ENCODE data around the gene COLEC12.

The COLEC12 gene

DNA sequence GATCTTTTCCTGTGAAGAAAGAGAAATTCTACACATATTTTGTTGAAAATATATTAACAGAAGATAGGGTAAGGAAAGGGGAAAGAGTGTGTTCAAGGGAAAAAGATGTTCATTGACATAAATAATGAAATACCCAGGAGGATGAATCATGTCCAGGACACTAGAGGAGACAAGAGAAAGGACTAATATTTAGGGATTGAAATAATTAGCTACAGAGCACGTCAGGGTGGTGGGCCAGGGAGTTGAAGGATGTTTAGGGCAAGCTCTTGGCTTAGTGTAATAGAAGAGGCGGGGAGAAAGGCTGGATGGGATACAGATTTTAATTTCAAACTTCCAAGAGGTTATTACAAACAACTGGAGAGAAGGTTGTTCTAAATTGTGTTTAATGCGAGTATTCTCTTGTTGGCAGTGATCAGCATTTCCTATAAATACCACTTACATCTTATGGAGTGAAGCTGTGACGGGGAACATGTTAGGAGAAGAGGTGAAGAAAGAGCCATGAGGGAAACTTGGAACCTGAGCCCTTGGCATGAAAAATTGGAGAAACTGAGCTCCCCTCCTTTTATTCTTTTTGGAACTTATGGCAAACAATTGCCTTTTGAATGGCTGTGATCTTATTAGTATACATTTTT, 43.1 kb upstream of the COLEC12 start:
- CTCF ChIA-PET, result no interaction called here
- Histone ChIP-seq H3K4me1 (ENCODE audit: control insufficient read depth, insufficient read depth, low read length) (no peaks in the 10 kb centered on the region), H3K4me3 (ENCODE audit: low read depth, low read length) (no peak overlapping the region), H3K9me3 (ENCODE audit: control insufficient read depth, insufficient read depth, low read depth, low read length) (no peaks in the 10 kb centered on the region), H3K36me3 (ENCODE audit: control insufficient read depth in 2 of 2, insufficient read depth in 1 of 2, low read length in 2 of 2) (no peaks in the 10 kb centered on the region), H3K27ac (ENCODE audit: extremely low read depth, low read depth, low read length) (no peak overlapping the region)
- POLR2A ChIA-PET, result interaction anchor here (1.1 kb wide), 1 partner anchor 54 kb away, joined by 3 read pairs; no protein-coding TSS in a partner anchor
- TF ChIP-seq HOXD13 (CRISPR knock-in tag; IDR thresholded peaks at IDR 0.05; ENCODE audit: borderline replicate concordance) (no peak), ZNF302 (tag by site-specific recombination; IDR thresholded peaks at IDR 0.05; ENCODE audit: low read depth) (no peak), ZNF670 (tag by site-specific recombination; IDR thresholded peaks at IDR 0.05; ENCODE audit: low read depth) (no peak), ZNF155 (tag by site-specific recombination; IDR thresholded peaks at IDR 0.05) (no peak), ZSCAN23 (tag by site-specific recombination; IDR thresholded peaks at IDR 0.05) (no peak), ZSCAN30 (tag by site-specific recombination; IDR thresholded peaks at IDR 0.05) (no peak)
- TF ChIP-seq, protein P1, sequence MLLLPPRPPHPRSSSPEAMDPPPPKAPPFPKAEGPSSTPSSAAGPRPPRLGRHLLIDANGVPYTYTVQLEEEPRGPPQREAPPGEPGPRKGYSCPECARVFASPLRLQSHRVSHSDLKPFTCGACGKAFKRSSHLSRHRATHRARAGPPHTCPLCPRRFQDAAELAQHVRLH (tag by site-specific recombination; IDR thresholded peaks at IDR 0.05), result no peak
- TF ChIP-seq, protein P2, sequence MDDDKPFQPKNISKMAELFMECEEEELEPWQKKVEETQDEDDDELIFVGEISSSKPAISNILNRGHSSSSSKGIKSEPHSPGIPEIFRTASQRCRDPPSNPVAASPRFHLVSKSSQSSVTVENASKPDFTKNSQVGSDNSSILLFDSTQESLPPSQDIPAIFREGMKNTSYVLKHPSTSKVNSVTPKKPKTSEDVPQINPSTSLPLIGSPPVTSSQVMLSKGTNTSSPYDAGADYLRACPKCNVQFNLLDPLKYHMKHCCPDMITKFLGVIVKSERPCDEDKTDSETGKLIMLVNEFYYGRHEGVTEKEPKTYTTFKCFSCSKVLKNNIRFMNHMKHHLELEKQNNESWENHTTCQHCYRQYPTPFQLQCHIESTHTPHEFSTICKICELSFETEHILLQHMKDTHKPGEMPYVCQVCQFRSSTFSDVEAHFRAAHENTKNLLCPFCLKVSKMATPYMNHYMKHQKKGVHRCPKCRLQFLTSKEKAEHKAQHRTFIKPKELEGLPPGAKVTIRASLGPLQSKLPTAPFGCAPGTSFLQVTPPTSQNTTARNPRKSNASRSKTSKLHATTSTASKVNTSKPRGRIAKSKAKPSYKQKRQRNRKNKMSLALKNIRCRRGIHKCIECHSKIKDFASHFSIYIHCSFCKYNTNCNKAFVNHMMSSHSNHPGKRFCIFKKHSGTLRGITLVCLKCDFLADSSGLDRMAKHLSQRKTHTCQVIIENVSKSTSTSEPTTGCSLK (tag by site-specific recombination; IDR thresholded peaks at IDR 0.05), result no peak

DNA sequence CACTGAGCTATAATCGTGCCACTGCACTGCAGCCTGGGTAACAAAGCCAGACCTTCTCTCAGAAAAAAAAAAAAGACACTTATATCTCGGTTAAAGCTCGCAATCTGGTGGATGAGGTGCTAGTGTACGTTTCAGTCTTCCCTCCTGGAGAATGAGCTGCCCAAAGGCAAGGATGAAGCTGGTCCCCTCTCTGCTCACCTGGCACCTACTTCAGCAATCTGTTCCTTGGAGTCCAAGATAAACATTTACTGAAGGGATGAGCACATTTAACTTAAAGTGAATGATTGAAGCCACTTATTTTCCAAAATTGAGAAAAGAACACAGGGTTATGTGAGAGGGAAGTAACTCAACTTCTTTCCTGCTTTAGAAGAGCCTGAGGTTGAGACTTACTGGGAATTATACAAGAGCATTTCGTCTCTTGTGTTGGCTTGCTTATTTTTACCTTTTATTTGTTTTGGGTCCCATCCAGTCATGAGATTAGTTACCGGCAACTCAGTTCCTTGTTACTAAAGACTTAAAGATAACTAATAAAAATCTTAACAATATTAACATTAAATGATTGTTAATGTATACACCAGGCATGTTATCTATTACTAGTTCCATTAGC, 33.6 kb upstream of the COLEC12 start:
- CTCF ChIA-PET, result interaction anchor here (0.9 kb wide), 1 partner anchor 16 kb away, joined by 3 read pairs; no protein-coding TSS in a partner anchor
- POLR2A ChIA-PET, result interaction anchor here (0.7 kb wide), 1 partner anchor 21 kb away, joined by 3 read pairs; no protein-coding TSS in a partner anchor
- Histone ChIP-seq H3K4me3 (ENCODE audit: low read depth, low read length) (no peak overlapping the region), H3K27ac (ENCODE audit: extremely low read depth, low read depth, low read length) (no peak overlapping the region), H3K36me3 (ENCODE audit: control insufficient read depth in 2 of 2, insufficient read depth in 1 of 2, low read length in 2 of 2) (no peaks in the 10 kb centered on the region), H3K9me3 (ENCODE audit: control insufficient read depth, insufficient read depth, low read depth, low read length) (no peaks in the 10 kb centered on the region), H3K4me1 (ENCODE audit: control insufficient read depth, insufficient read depth, low read length) (no peaks in the 10 kb centered on the region)
- TF ChIP-seq HOXD13 (CRISPR knock-in tag; IDR thresholded peaks at IDR 0.05; ENCODE audit: borderline replicate concordance) (no peak), ZNF670 (tag by site-specific recombination; IDR thresholded peaks at IDR 0.05; ENCODE audit: low read depth) (no peak), BCL11A (tag by site-specific recombination; IDR thresholded peaks at IDR 0.05; ENCODE audit: low read depth) (no peak), ZNF555 (tag by site-specific recombination; conservative IDR thresholded peaks at IDR 0.05) (no peak), ZNF623 (tag by site-specific recombination; IDR thresholded peaks at IDR 0.05) (no peak), ZBTB21 (tag by site-specific recombination; IDR thresholded peaks at IDR 0.05) (no peak), ZNF2 (tag by site-specific recombination; IDR thresholded peaks at IDR 0.05) (no peak), YY1 (tag by site-specific recombination; IDR thresholded peaks at IDR 0.05) (no peak)
- TF ChIP-seq, protein P3, sequence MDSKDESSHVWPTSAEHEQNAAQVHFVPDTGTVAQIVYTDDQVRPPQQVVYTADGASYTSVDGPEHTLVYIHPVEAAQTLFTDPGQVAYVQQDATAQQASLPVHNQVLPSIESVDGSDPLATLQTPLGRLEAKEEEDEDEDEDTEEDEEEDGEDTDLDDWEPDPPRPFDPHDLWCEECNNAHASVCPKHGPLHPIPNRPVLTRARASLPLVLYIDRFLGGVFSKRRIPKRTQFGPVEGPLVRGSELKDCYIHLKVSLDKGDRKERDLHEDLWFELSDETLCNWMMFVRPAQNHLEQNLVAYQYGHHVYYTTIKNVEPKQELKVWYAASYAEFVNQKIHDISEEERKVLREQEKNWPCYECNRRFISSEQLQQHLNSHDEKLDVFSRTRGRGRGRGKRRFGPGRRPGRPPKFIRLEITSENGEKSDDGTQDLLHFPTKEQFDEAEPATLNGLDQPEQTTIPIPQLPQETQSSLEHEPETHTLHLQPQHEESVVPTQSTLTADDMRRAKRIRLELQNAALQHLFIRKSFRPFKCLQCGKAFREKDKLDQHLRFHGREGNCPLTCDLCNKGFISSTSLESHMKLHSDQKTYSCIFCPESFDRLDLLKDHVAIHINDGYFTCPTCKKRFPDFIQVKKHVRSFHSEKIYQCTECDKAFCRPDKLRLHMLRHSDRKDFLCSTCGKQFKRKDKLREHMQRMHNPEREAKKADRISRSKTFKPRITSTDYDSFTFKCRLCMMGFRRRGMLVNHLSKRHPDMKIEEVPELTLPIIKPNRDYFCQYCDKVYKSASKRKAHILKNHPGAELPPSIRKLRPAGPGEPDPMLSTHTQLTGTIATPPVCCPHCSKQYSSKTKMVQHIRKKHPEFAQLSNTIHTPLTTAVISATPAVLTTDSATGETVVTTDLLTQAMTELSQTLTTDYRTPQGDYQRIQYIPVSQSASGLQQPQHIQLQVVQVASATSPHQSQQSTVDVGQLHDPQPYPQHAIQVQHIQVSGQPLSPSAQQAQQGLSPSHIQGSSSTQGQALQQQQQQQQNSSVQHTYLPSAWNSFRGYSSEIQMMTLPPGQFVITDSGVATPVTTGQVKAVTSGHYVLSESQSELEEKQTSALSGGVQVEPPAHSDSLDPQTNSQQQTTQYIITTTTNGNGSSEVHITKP (tag by site-specific recombination; IDR thresholded peaks at IDR 0.05), result no peak
- TF ChIP-seq, protein P4, sequence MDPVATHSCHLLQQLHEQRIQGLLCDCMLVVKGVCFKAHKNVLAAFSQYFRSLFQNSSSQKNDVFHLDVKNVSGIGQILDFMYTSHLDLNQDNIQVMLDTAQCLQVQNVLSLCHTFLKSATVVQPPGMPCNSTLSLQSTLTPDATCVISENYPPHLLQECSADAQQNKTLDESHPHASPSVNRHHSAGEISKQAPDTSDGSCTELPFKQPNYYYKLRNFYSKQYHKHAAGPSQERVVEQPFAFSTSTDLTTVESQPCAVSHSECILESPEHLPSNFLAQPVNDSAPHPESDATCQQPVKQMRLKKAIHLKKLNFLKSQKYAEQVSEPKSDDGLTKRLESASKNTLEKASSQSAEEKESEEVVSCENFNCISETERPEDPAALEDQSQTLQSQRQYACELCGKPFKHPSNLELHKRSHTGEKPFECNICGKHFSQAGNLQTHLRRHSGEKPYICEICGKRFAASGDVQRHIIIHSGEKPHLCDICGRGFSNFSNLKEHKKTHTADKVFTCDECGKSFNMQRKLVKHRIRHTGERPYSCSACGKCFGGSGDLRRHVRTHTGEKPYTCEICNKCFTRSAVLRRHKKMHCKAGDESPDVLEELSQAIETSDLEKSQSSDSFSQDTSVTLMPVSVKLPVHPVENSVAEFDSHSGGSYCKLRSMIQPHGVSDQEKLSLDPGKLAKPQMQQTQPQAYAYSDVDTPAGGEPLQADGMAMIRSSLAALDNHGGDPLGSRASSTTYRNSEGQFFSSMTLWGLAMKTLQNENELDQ (tag by site-specific recombination; IDR thresholded peaks at IDR 0.05; ENCODE audit: low read depth), result no peak

All from HEK293 (cell line).